Ishikawa (cell line): ENCODE measurements around the gene CTSW.
A peak's percentile ranks its signal among the peaks of the same experiment; 100 is the strongest.

Experiments used
- CEBPB ChIP-seq: IDR thresholded peaks from 2 replicates; pipeline ENCODE4 v1.6.1; 2012
- CREB1 ChIP-seq: IDR thresholded peaks from 2 replicates; pipeline ENCODE4 v1.6.1; 2012; ENCODE audit warnings: low read depth
- EGR1 ChIP-seq: IDR thresholded peaks from 2 replicates; pipeline ENCODE4 v1.6.1; 2012
- EP300 ChIP-seq: IDR thresholded peaks from 2 replicates; pipeline ENCODE4 v1.6.1; 2012; ENCODE audit warnings: borderline replicate concordance
- FOXM1 ChIP-seq: IDR thresholded peaks from 2 replicates; pipeline ENCODE4 v1.6.1; 2012; ENCODE audit warnings: low read depth, borderline replicate concordance
- NFIC ChIP-seq: IDR thresholded peaks from 2 replicates; pipeline ENCODE4 v1.6.1; 2012
- RAD21 ChIP-seq: IDR thresholded peaks from 2 replicates; pipeline ENCODE4 v1.6.1; 2012; ENCODE audit warnings: low read depth
- TAF1 ChIP-seq: IDR thresholded peaks from 2 replicates; pipeline ENCODE4 v1.6.1; 2012; ENCODE audit warnings: low read depth, mild to moderate bottlenecking
- TCF12 ChIP-seq: IDR thresholded peaks from 2 replicates; pipeline ENCODE4 v1.6.1; 2012; ENCODE audit warnings: low read depth
- TEAD4 ChIP-seq: IDR thresholded peaks from 2 replicates; pipeline ENCODE4 v1.6.1; 2012
- YY1 ChIP-seq: IDR thresholded peaks from 2 replicates; pipeline ENCODE4 v1.6.1; 2012; ENCODE audit warnings: low read depth
- ZBTB7A ChIP-seq: IDR thresholded peaks from 2 replicates; pipeline ENCODE4 v1.6.1; 2012; ENCODE audit warnings: low read depth
- TF ChIP-seq, protein P1 (sequence below): IDR thresholded peaks from 2 replicates; pipeline ENCODE4 v1.6.1; 2012
- TF ChIP-seq, protein P2 (sequence below): IDR thresholded peaks from 2 replicates; pipeline ENCODE4 v1.6.1; 2012; ENCODE audit warnings: low read depth, mild to moderate bottlenecking
- TF ChIP-seq, protein P3 (sequence below): IDR thresholded peaks from 2 replicates; pipeline ENCODE4 v1.6.1; 2012

Gene CTSW

DNA sequence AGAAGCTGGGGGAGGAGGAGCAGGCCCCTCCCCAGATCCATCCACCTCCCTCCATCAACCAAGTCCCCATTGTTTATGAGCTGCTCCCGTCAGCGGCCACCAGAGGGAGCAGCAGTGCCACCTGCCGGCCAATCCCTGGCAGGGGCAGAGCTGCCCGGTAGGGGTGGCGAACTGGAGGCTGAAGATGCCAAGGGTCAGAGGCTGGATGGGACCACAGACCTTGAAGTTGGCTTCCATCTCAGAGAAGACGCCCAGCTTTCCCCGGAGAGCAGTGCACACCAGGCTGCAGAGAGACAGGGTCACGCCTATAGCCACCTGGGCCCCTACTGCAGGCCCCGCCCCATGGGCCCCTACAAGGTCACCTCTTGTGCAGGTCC is 5.1 kb downstream of the CTSW start:
- TF ChIP-seq TEAD4 (no peak), RAD21 (peak; percentile 87)
- TF ChIP-seq, protein P1, sequence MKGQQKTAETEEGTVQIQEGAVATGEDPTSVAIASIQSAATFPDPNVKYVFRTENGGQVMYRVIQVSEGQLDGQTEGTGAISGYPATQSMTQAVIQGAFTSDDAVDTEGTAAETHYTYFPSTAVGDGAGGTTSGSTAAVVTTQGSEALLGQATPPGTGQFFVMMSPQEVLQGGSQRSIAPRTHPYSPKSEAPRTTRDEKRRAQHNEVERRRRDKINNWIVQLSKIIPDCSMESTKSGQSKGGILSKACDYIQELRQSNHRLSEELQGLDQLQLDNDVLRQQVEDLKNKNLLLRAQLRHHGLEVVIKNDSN = no peak

DNA sequence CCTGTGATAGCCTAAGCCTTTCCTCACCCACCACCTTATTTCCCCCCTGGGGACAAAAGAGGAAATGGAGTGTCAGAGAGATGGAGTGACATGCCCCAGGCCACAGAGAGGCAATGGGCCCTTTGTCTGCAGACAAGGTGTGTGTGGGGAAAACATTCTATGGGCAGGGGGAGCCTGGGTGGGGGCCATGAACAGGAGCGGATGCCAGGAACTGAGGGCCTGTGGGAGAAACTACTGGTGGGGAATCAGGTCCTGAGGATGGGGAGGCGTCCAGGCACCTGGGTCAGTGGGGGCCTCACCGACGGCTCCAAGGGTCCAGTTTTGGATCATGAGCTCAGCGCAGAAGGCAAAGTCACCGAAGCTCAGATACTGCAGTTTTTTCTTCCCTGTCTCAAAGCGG is 5.6 kb downstream of the CTSW start:
- TF ChIP-seq FOXM1 = no peak
- TF ChIP-seq CREB1 = no peak
- TF ChIP-seq YY1 = no peak
- no peak for TF ChIP-seq NFIC

DNA sequence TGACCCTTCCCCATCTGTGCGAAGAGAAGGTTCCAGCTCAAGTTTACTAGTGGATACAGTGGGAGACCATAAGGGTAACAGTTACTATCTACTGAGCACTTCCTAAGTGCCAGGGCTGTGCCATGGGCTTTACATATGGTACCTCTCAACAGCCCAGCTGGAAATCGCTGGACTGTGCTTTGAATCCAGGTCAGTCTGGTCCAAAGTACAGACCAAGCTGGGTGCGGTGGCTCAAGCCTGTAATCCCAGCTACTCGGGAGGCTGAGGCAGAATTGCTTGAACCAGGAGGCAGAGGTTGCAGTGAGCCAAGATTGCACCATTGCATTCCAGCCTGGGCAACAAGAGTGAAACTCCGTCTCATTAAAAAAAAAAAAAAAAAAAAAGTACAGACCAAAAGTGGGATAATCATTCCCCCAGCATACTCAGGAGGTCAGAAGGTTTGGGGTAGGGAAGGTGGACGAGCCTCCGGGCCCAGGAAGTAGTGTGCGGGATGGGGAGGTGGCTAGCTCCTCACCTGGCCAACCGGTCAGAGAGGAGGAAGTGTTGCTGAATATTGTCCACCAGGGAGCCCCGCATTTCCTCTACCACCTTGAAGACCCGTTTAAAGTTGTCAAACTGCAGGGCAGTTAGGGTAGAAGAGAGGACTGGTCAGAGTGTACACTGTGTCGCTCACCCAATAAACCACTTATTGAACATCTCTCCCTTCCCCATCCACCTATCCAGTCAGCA is 6.3 kb downstream of the CTSW start:
- TF ChIP-seq CREB1 (no peak), ZBTB7A (no peak), YY1 (no peak)
- TF ChIP-seq, protein P2, sequence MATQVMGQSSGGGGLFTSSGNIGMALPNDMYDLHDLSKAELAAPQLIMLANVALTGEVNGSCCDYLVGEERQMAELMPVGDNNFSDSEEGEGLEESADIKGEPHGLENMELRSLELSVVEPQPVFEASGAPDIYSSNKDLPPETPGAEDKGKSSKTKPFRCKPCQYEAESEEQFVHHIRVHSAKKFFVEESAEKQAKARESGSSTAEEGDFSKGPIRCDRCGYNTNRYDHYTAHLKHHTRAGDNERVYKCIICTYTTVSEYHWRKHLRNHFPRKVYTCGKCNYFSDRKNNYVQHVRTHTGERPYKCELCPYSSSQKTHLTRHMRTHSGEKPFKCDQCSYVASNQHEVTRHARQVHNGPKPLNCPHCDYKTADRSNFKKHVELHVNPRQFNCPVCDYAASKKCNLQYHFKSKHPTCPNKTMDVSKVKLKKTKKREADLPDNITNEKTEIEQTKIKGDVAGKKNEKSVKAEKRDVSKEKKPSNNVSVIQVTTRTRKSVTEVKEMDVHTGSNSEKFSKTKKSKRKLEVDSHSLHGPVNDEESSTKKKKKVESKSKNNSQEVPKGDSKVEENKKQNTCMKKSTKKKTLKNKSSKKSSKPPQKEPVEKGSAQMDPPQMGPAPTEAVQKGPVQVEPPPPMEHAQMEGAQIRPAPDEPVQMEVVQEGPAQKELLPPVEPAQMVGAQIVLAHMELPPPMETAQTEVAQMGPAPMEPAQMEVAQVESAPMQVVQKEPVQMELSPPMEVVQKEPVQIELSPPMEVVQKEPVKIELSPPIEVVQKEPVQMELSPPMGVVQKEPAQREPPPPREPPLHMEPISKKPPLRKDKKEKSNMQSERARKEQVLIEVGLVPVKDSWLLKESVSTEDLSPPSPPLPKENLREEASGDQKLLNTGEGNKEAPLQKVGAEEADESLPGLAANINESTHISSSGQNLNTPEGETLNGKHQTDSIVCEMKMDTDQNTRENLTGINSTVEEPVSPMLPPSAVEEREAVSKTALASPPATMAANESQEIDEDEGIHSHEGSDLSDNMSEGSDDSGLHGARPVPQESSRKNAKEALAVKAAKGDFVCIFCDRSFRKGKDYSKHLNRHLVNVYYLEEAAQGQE = no peak

DNA sequence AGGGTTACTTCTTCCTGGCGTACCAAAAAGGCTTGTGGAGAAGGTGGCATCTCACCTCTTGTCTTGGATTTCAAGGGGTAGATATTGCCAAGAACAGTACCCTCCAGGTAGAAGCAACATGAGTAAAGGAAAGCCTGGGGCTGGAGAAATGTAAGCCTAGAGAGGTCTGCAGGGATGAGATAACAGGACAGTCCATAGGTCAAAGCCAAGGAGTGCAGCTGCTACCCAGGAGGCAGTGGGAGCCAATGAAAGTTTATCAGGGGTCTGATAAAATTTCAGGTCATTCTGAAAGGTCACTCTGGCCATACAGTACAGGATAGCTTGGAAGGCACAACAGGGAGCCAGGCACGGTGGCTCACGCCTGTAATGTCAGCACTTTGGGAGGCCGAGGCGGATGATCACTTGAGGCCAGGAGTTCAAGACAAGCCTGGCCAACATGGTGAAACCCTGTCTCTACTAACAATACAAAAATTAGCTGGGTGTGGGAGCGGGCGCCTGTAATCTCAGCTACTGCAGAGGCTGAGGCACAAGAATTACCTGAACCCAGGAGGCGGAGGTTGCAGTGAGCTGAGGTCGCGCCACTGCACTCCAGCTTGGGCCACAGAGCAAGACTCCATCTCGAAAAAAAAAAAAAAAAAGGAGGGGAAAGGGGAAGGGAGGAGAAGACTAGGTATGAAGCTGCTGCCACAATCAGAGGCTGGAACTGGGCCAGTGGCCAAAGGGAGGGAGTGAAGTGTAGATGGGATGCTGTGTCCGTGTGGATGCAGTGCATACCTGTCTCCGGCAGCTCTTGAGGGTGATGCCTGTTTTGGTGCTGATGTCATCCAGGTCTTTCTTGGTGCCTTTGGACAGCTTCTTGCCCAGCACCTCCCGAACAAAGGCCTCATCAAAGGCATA is 7.4 kb downstream of the CTSW start:
- TF ChIP-seq EP300 (no peak), ZBTB7A (no peak), TAF1 (no peak), TEAD4 (no peak), NFIC (no peak), CEBPB (no peak), CREB1 (no peak), RAD21 (no peak)
- TF ChIP-seq, protein P2 = no peak

DNA sequence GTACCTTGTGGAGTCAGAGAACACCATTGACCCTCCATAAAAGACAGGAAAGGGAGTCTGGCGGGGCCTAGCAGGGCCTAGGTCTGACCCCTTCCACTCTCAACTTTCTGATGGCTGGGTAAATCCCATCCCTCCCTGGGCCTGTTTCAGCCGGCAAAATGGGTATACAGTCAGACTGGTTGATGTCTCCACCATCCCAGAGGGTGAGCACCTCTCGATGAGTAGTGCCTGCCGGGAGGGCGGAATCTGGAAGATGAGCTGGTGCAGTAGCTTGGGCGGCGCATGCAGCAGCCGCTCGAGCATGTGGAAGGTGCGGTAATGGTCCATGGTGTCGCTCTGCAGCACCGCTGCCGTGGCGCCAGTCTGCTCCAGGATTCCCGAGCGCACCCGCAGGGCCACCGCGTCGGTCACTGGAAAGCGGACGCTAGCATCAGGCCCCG is 8.1 kb downstream of the CTSW start:
- TF ChIP-seq YY1 (no peak), NFIC (no peak), TAF1 (no peak), TCF12 (no peak), RAD21 (no peak), CEBPB (no peak), TEAD4 (no peak), EP300 (no peak), ZBTB7A (no peak), FOXM1 (no peak), CREB1 (no peak), EGR1 (no peak)
- TF ChIP-seq, protein P3, sequence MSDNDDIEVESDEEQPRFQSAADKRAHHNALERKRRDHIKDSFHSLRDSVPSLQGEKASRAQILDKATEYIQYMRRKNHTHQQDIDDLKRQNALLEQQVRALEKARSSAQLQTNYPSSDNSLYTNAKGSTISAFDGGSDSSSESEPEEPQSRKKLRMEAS = no peak
- TF ChIP-seq, protein P2 = no peak
- TF ChIP-seq, protein P1 = no peak
